ENCODE data around the gene LRBA.

GRCh38 chr4:150863456-150863855 is 151.6 kb downstream of the LRBA start:
- TF ChIP-seq CTCF (IDR thresholded peaks at IDR 0.05), result no peak
- TF ChIP-seq, protein P1, sequence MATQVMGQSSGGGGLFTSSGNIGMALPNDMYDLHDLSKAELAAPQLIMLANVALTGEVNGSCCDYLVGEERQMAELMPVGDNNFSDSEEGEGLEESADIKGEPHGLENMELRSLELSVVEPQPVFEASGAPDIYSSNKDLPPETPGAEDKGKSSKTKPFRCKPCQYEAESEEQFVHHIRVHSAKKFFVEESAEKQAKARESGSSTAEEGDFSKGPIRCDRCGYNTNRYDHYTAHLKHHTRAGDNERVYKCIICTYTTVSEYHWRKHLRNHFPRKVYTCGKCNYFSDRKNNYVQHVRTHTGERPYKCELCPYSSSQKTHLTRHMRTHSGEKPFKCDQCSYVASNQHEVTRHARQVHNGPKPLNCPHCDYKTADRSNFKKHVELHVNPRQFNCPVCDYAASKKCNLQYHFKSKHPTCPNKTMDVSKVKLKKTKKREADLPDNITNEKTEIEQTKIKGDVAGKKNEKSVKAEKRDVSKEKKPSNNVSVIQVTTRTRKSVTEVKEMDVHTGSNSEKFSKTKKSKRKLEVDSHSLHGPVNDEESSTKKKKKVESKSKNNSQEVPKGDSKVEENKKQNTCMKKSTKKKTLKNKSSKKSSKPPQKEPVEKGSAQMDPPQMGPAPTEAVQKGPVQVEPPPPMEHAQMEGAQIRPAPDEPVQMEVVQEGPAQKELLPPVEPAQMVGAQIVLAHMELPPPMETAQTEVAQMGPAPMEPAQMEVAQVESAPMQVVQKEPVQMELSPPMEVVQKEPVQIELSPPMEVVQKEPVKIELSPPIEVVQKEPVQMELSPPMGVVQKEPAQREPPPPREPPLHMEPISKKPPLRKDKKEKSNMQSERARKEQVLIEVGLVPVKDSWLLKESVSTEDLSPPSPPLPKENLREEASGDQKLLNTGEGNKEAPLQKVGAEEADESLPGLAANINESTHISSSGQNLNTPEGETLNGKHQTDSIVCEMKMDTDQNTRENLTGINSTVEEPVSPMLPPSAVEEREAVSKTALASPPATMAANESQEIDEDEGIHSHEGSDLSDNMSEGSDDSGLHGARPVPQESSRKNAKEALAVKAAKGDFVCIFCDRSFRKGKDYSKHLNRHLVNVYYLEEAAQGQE (IDR thresholded peaks at IDR 0.05; ENCODE audit: low read depth, low read length), result no peak
- TF ChIP-seq GATA2 (CRISPR knock-in tag; IDR thresholded peaks at IDR 0.05), result no peak
- TF ChIP-seq RAD21 (IDR thresholded peaks at IDR 0.05; ENCODE audit: low read length), result no peak
- TF ChIP-seq TAF1 (IDR thresholded peaks at IDR 0.05; ENCODE audit: borderline replicate concordance, low read depth, low read length), result no peak
- TF ChIP-seq, protein P2, sequence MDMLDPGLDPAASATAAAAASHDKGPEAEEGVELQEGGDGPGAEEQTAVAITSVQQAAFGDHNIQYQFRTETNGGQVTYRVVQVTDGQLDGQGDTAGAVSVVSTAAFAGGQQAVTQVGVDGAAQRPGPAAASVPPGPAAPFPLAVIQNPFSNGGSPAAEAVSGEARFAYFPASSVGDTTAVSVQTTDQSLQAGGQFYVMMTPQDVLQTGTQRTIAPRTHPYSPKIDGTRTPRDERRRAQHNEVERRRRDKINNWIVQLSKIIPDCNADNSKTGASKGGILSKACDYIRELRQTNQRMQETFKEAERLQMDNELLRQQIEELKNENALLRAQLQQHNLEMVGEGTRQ (IDR thresholded peaks at IDR 0.05; ENCODE audit: borderline replicate concordance, low read depth, low read length), result no peak

All from SK-N-SH (cell line).